Prostate gland (tissue), 2 donors: ENCODE measurements around the gene CNTN3. TPM values are rescaled to one million over a fixed set of nuclear protein-coding genes. Genes with fewer than 3 reads are reported as not detected.

Experiments used
- DNase-seq: peaks from one replicate; pipeline ENCODE4 v3.0.0-alpha.2; 2019; ENCODE audit warnings: low spot score
- H3K27ac ChIP-seq, 2 donors: fragments of 200-600 bp; sonication (generic); 2 replicates each; pipeline ENCODE4 v1.5.1; 2017 to 2019
- H3K27me3 ChIP-seq: fragments of 200-600 bp; sonication (generic); replicated peaks from 2 replicates; pipeline ENCODE4 v1.5.1; 2019; ENCODE audit not compliant: insufficient read depth
- H3K36me3 ChIP-seq, 2 donors: fragments of 200-600 bp; sonication (generic); 1 replicate in 1 of 2; 2 replicates in 1 of 2; pipeline versions ENCODE4 v1.5.1 to v1.8.1; 2017 to 2019
- H3K4me1 ChIP-seq: fragments of 200-600 bp; sonication (generic); replicated peaks from 2 replicates; pipeline ENCODE4 v1.5.1; 2019
- H3K4me3 ChIP-seq, 2 donors: fragments of 200-600 bp; sonication (generic); 2 replicates each; pipeline ENCODE4 v1.5.1; 2017 to 2019
- H3K9me3 ChIP-seq: fragments of 200-600 bp; sonication (generic); 2 replicates; pipeline ENCODE4 v1.5.1; 2017
- POLR2A ChIP-seq: fragments of 450-650 bp; IDR thresholded peaks from one replicate; pipeline ENCODE4 v1.6.1; 2016; ENCODE audit warnings: antibody characterized with exemption, mild to moderate bottlenecking
- POLR2AphosphoS5 ChIP-seq: sonication (generic); formaldehyde crosslinking; IDR thresholded peaks from one replicate; pipeline ENCODE4 v1.6.1; 2017; ENCODE audit warnings: antibody characterized with exemption
- WGBS: methylation state at CpG from one replicate; pipeline ENCODE4 v1.1.5; 2018; 5-methylcytosine and 5-hydroxymethylcytosine counted together
- intact Hi-C: fragments of 100-400 bp; cut with DNase I; formaldehyde crosslinking; loops from one replicate; pipeline ENCODE4 v1.14.2; 2022
- total RNA-seq, 2 donors: library from RNA; depleted of rRNA; stranded (reverse); fragments of >200 nt; gene quantifications; one replicate each; pipeline ENCODE4 v1.1.0, GENCODE V29; 2016
- TF ChIP-seq, protein P1 (sequence below), 4 experiments: fragments of 200-600 bp in 2 of 4; fragments of 450-650 bp in 2 of 4; sonication (generic) in 2 of 4; IDR thresholded peaks; 1 replicate in 3 of 4; 2 replicates in 1 of 4; pipeline ENCODE4 v1.5.1; 2016 to 2019; ENCODE audit warnings: antibody characterized with exemption in 4 of 4, mild to moderate bottlenecking in 2 of 4, moderate library complexity in 2 of 4

CNTN3 gene
- total RNA-seq, 2 donors from 2014 or later = 5.2 to 8.2 TPM

GRCh38 chr3:74584782-74585181, 29.7 kb downstream of the CNTN3 start:
- TF ChIP-seq POLR2AphosphoS5 (no peak), POLR2A (no peak)
- TF ChIP-seq, protein P1, sequence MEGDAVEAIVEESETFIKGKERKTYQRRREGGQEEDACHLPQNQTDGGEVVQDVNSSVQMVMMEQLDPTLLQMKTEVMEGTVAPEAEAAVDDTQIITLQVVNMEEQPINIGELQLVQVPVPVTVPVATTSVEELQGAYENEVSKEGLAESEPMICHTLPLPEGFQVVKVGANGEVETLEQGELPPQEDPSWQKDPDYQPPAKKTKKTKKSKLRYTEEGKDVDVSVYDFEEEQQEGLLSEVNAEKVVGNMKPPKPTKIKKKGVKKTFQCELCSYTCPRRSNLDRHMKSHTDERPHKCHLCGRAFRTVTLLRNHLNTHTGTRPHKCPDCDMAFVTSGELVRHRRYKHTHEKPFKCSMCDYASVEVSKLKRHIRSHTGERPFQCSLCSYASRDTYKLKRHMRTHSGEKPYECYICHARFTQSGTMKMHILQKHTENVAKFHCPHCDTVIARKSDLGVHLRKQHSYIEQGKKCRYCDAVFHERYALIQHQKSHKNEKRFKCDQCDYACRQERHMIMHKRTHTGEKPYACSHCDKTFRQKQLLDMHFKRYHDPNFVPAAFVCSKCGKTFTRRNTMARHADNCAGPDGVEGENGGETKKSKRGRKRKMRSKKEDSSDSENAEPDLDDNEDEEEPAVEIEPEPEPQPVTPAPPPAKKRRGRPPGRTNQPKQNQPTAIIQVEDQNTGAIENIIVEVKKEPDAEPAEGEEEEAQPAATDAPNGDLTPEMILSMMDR (IDR thresholded peaks at IDR 0.05) = no peak
- WGBS = 86% methylated on average over 2 of the region's 2 CpGs
- H3K27ac ChIP-seq = no peak overlapping the region
- no peaks in the 10 kb centered on the region for H3K4me1 ChIP-seq
- no peaks in the 10 kb centered on the region for H3K9me3 ChIP-seq
- no peaks in the 10 kb centered on the region for H3K27me3 ChIP-seq
- intact Hi-C loops = no loop called here
- no peak overlapping the region for H3K4me3 ChIP-seq
- H3K36me3 ChIP-seq = no peaks in the 10 kb centered on the region
- no peak for DNase-seq

- Histone ChIP-seq H3K4me1 (no peaks in the 10 kb centered on the region), H3K27ac (no peak overlapping the region), H3K36me3 (no peaks in the 10 kb centered on the region), H3K27me3 (no peaks in the 10 kb centered on the region), H3K4me3 (no peak overlapping the region), H3K9me3 (no peaks in the 10 kb centered on the region)
- intact Hi-C loops = no loop called here
- no peak for TF ChIP-seq POLR2AphosphoS5
- no peak for TF ChIP-seq POLR2A
- TF ChIP-seq, protein P1 (IDR thresholded peaks at IDR 0.05) = no peak
- DNase-seq = no peak
- 73% methylated on average over 5 of the region's 5 CpGs for WGBS
These were observed 31.5 kb downstream of the CNTN3 start for GRCh38 chr3:74582982-74583381.

- no peak overlapping the region for H3K4me3 ChIP-seq
- no peak overlapping the region for H3K27ac ChIP-seq
- no peaks in the 10 kb centered on the region for H3K27me3 ChIP-seq
- intact Hi-C loops = no loop called here
- TF ChIP-seq, protein P1 (IDR thresholded peaks at IDR 0.05) = no peak
- TF ChIP-seq POLR2AphosphoS5 = no peak
- no peak for TF ChIP-seq POLR2A
- no peaks in the 10 kb centered on the region for H3K36me3 ChIP-seq
- DNase-seq = no peak
- no peaks in the 10 kb centered on the region for H3K9me3 ChIP-seq
- H3K4me1 ChIP-seq = no peaks in the 10 kb centered on the region
- 85% methylated on average over 3 of the region's 3 CpGs for WGBS
These were observed 38.6 kb downstream of the CNTN3 start for GRCh38 chr3:74575857-74576256.

- WGBS = 94% methylated on average over 4 of the region's 4 CpGs
- Histone ChIP-seq H3K4me1 (no peaks in the 10 kb centered on the region), H3K4me3 (no peak overlapping the region), H3K9me3 (no peaks in the 10 kb centered on the region), H3K27me3 (no peaks in the 10 kb centered on the region), H3K27ac (no peak overlapping the region), H3K36me3 (no peaks in the 10 kb centered on the region)
- no peak for DNase-seq
- TF ChIP-seq, protein P1 (IDR thresholded peaks at IDR 0.05) = no peak
- no peak for TF ChIP-seq POLR2A
- no peak for TF ChIP-seq POLR2AphosphoS5
- intact Hi-C loops = no loop called here
These were observed 43.3 kb downstream of the CNTN3 start for GRCh38 chr3:74571118-74571517.
